ENCODE results near the gene RAB34. TPM values are rescaled to one million over a fixed set of nuclear protein-coding genes. Genes with fewer than 3 reads are reported as not detected.

RAB34 gene
- total and polyA plus RNA-seq, 10 donors, result 31.4 to 111 (median 53.0) TPM

DNA sequence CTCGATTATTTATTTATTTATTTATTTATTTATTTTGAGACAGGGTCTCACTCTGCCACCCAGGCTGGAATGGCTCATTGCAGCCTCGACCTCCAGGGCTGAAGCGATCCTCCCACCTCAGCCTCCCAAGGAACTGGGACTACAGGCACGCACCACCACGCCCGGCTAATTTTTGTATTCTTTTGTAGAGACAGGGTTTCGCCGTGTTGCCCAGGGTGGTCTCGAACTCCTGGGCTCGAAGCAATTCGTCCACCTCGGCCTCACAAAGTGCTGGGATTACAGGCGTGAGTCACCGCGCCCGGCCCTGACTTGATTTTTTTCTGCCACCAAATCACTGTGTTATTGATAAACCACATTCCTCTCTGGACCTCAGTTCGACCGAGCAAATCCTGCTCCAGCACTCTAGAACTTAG is 1.4 kb upstream of the RAB34 start:
- peak overlapping the region; percentile 62 to 92 (median 89) for H3K27ac ChIP-seq
- WGBS, 5 donors, result 37 to 44% (median 40%) methylated on average over 18 of the region's 18 CpGs
- no peaks in the 10 kb centered on the region for H3K9me3 ChIP-seq
- peaks cover 38 to 78% (median 69%) of the 10 kb centered on the region in 6 donors for H3K4me1 ChIP-seq
- peaks cover 0 to 18% (median 11%) of the 10 kb centered on the region in 7 donors for H3K27me3 ChIP-seq (replicated peaks in 1 of 7)
- intact Hi-C loops (cut with DNase I; ENCODE audit: low total_unique reads), result no loop called here
- TF ChIP-seq POLR2A (IDR thresholded peaks at IDR 0.05) (no peak), CTCF (IDR thresholded peaks at IDR 0.05 in 8 of 11, conservative IDR thresholded peaks at IDR 0.05 in 3 of 11) (no peak), POLR2AphosphoS5 (IDR thresholded peaks at IDR 0.05) (no peak)
- peak; percentile 85 for DNase-seq
- peaks cover 0 to 49% (median 35%) of the 10 kb centered on the region in 6 donors for H3K36me3 ChIP-seq
- H3K4me3 ChIP-seq, result peak overlapping the region; percentile 10 to 99 (median 91)

- H3K27me3 ChIP-seq (replicated peaks in 1 of 7), result peaks cover 0 to 18% (median 11%) of the 10 kb centered on the region in 7 donors
- H3K9me3 ChIP-seq, result no peaks in the 10 kb centered on the region
- DNase-seq, result no peak
- H3K4me3 ChIP-seq, result peak overlapping the region in 5 of 8 donors; percentile 31 to 88 (median 46)
- intact Hi-C loops (cut with DNase I; ENCODE audit: low total_unique reads), result no loop called here
- peaks cover 38 to 73% (median 65%) of the 10 kb centered on the region in 6 donors for H3K4me1 ChIP-seq
- peak overlapping the region; percentile 62 to 92 (median 89) for H3K27ac ChIP-seq
- H3K36me3 ChIP-seq, result peaks cover 0 to 48% (median 30%) of the 10 kb centered on the region in 6 donors
- WGBS, 5 donors, result 44 to 51% (median 48%) methylated on average over 18 of the region's 18 CpGs
- TF ChIP-seq POLR2A (IDR thresholded peaks at IDR 0.05) (no peak), POLR2AphosphoS5 (IDR thresholded peaks at IDR 0.05) (no peak), CTCF (IDR thresholded peaks at IDR 0.05 in 8 of 11, conservative IDR thresholded peaks at IDR 0.05 in 3 of 11) (no peak)
These were observed 809 bp upstream of the RAB34 start for GRCh38 chr17:28718333-28719020.

- Histone ChIP-seq H3K27me3 (replicated peaks in 1 of 7) (peaks cover 0 to 18% (median 11%) of the 10 kb centered on the region in 7 donors), H3K4me1 (peaks cover 35 to 70% (median 62%) of the 10 kb centered on the region in 6 donors), H3K4me3 (peak overlapping the region; percentile 11 to 79 (median 42)), H3K27ac (peak overlapping the region; percentile 71 to 92 (median 89)), H3K9me3 (no peaks in the 10 kb centered on the region), H3K36me3 (peaks cover 0 to 33% (median 15%) of the 10 kb centered on the region in 6 donors)
- DNase-seq, result no peak
- 23 to 33% (median 26%) methylated on average over 18 to 63 of the region's 63 CpGs for WGBS, 5 donors
- intact Hi-C loops (cut with DNase I; ENCODE audit: low total_unique reads), result no loop called here
- no peak for TF ChIP-seq CTCF (IDR thresholded peaks at IDR 0.05 in 8 of 11, conservative IDR thresholded peaks at IDR 0.05 in 3 of 11)
- TF ChIP-seq POLR2AphosphoS5 (IDR thresholded peaks at IDR 0.05), result peak in 1 of 3 donors; percentile 48
These were observed 709 bp downstream of the RAB34 start for GRCh38 chr17:28716740-28717577.
